A549 (cell line): ENCODE data around the gene ABCC2. TPM values are rescaled to one million over a fixed set of nuclear protein-coding genes. Genes with fewer than 3 reads are reported as not detected.

Source experiments
- ATAC-seq, 2 experiments: fragments of 200-7000 bp in 1 of 2; fragments of >200 bp in 1 of 2; cut with Nextera tagmentation in 1 of 2; cut with Tn5 transposase in 1 of 2; 3 replicates each; pipeline versions ENCODE4 v1.8.0 to v1.9.1; 2018 to 2020; ENCODE audit warnings: mild to moderate bottlenecking in 1 of 2, moderate library complexity in 1 of 2
- CTCF ChIA-PET: fragments of 300-600 bp; sonication (Branson Sonifier 250); formaldehyde crosslinking; extraction: SDS; loops from one replicate; lab custom pipeline; 2021; ENCODE audit warnings: antibody characterized with exemption, inconsistent platforms; lab: Yijun Ruan, JAX
- POLR2A ChIA-PET: fragments of 350-600 bp; formaldehyde crosslinking; extraction: SDS; loops from one replicate; lab custom pipeline; 2021; ENCODE audit warnings: antibody characterized with exemption, inconsistent platforms; lab: Yijun Ruan, JAX
- DNase-seq, 2 experiments: peaks; one replicate each; pipeline versions ENCODE4 v3.0.0 to v3.0.0-alpha.2; 2011 to 2016; ENCODE audit warnings: low read depth in 1 of 2, low spot score in 1 of 2
- FAIRE-seq: peaks from 2 replicates; lab custom pipeline; 2011; peaks lifted over from hg19 to GRCh38; lab: Jason Lieb, UNC
- H3K27ac ChIP-seq, 2 experiments: fragments of >200 bp; sonication (Bioruptor Twin); formaldehyde crosslinking; 3 replicates each; pipeline ENCODE4 v1.5.1; 2016 to 2017
- H3K4me1 ChIP-seq: fragments of >200 bp; sonication (Bioruptor Twin); formaldehyde crosslinking; 3 replicates; pipeline ENCODE4 v1.6.1; 2016
- H3K4me2 ChIP-seq: fragments of >200 bp; sonication (Bioruptor Twin); formaldehyde crosslinking; 3 replicates; pipeline ENCODE4 v1.6.1; 2016
- H3K4me3 ChIP-seq: fragments of >200 bp; sonication (Bioruptor Twin); formaldehyde crosslinking; 3 replicates; pipeline ENCODE4 v1.5.1; 2016
- H3K9me3 ChIP-seq: fragments of >200 bp; sonication (Bioruptor Twin); formaldehyde crosslinking; 3 replicates; pipeline ENCODE4 v1.6.1; 2016
- CHD2 ChIP-seq: fragments of 150-350 bp; IDR thresholded peaks from 2 replicates; pipeline ENCODE4 v1.6.1; 2014; ENCODE audit warnings: low read length; ENCODE audit not compliant: partially characterized antibody
- CHD4 ChIP-seq: fragments of 200-600 bp; sonication (generic); IDR thresholded peaks from 2 replicates; pipeline ENCODE4 v1.6.1; 2016; ENCODE audit warnings: antibody characterized with exemption, mild to moderate bottlenecking, borderline replicate concordance
- EP300 ChIP-seq, 2 experiments: fragments of >200 bp; sonication (Bioruptor Twin); formaldehyde crosslinking; IDR thresholded peaks; 2 replicates in 1 of 2; 3 replicates in 1 of 2; pipeline ENCODE4 v1.6.1; 2016 to 2017
- FOSL2 ChIP-seq, 2 experiments: fragments of 450-650 bp in 1 of 2; fragments of >200 bp in 1 of 2; sonication (Bioruptor Twin) in 1 of 2; formaldehyde crosslinking; IDR thresholded peaks; 2 replicates each; pipeline versions ENCODE4 v1.5.0 to v1.6.1; 2016 to 2020; ENCODE audit warnings: mild to moderate bottlenecking in 1 of 2, moderate library complexity in 1 of 2
- FOXS1 ChIP-seq: fragments of 250-450 bp; sonication (Bioruptor Pico); IDR thresholded peaks from 2 replicates; pipeline ENCODE4 v1.5.0; 2020; ENCODE audit warnings: mild to moderate bottlenecking, moderate library complexity
- HDAC2 ChIP-seq: fragments of 200-600 bp; sonication (generic); IDR thresholded peaks from 2 replicates; pipeline ENCODE4 v1.6.1; 2016
- HEYL ChIP-seq: fragments of 250-450 bp; sonication (Bioruptor Pico); IDR thresholded peaks from 2 replicates; pipeline ENCODE4 v1.8.0; 2021; ENCODE audit warnings: mild to moderate bottlenecking, moderate library complexity
- HOXB5 ChIP-seq: fragments of 250-450 bp; sonication (Bioruptor Pico); IDR thresholded peaks from 2 replicates; pipeline ENCODE4 v1.5.0; 2020; ENCODE audit warnings: mild to moderate bottlenecking, moderate library complexity
- KDM1A ChIP-seq: fragments of 200-600 bp; sonication (generic); IDR thresholded peaks from 2 replicates; pipeline ENCODE4 v1.6.1; 2016; ENCODE audit warnings: low read depth, mild to moderate bottlenecking
- MAFK ChIP-seq: fragments of 450-650 bp; IDR thresholded peaks from 2 replicates; pipeline ENCODE4 v1.6.1; 2014; ENCODE audit not compliant: partially characterized antibody
- MYC ChIP-seq: IDR thresholded peaks from 2 replicates; pipeline ENCODE4 v1.6.1; 2012; ENCODE audit warnings: mild to moderate bottlenecking, inconsistent platforms, low read length, improper control_type of control experiment, borderline replicate concordance
- NPAS2 ChIP-seq: fragments of 250-450 bp; sonication (Bioruptor Pico); IDR thresholded peaks from 2 replicates; pipeline ENCODE4 v1.8.0; 2022; ENCODE audit warnings: mild to moderate bottlenecking, moderate library complexity, borderline replicate concordance
- RARB ChIP-seq: fragments of 250-450 bp; sonication (Bioruptor Pico); IDR thresholded peaks from 2 replicates; pipeline ENCODE4 v1.8.0; 2021; ENCODE audit warnings: mild to moderate bottlenecking, moderate library complexity
- RFX5 ChIP-seq: fragments of 450-650 bp; IDR thresholded peaks from 2 replicates; pipeline ENCODE4 v1.7.1; 2014; ENCODE audit warnings: antibody characterized with exemption, mild to moderate bottlenecking, moderate library complexity
- RNF2 ChIP-seq: fragments of 200-600 bp; sonication (generic); IDR thresholded peaks from 2 replicates; pipeline ENCODE4 v1.6.1; 2016; ENCODE audit warnings: low read depth, mild to moderate bottlenecking, antibody characterized with exemption, moderate library complexity, borderline replicate concordance
- SREBF2 ChIP-seq: fragments of 450-650 bp; IDR thresholded peaks from 2 replicates; pipeline ENCODE4 v1.6.1; 2014; ENCODE audit warnings: mild to moderate bottlenecking, moderate library complexity
- ZC3H11A ChIP-seq: fragments of 450-650 bp; IDR thresholded peaks from 2 replicates; pipeline ENCODE4 v1.6.1; 2014; ENCODE audit warnings: antibody characterized with exemption, mild to moderate bottlenecking
- ZSCAN20 ChIP-seq: fragments of 250-450 bp; sonication (Bioruptor Pico); IDR thresholded peaks from 2 replicates; pipeline ENCODE4 v1.8.0; 2022; ENCODE audit warnings: mild to moderate bottlenecking, moderate library complexity
- WGBS: methylation state at CpG from one replicate; pipeline ENCODE4 v1.1.6; 2017; ENCODE audit errors: missing lambda C conversion rate; 5-methylcytosine and 5-hydroxymethylcytosine counted together
- polyA plus RNA-seq, 4 experiments: library from polyadenylated mRNA; depleted of rRNA in 3 of 4; stranded (reverse); fragments of >200 nt; fragmentation: RNase III in 1 of 4; extraction: RNeasy Plus Mini Kit Qiagen cat#74134 plus additional on column Dnase treatment in 1 of 4; gene quantifications; 2 replicates in 3 of 4; 3 replicates in 1 of 4; pipeline ENCODE4 v1.2.3, GENCODE V29; 2011 to 2017
- TF ChIP-seq, protein P1 (sequence below): fragments of >200 bp; sonication (Bioruptor Twin); formaldehyde crosslinking; IDR thresholded peaks from 3 replicates; pipeline ENCODE4 v1.6.1; 2016
- TF ChIP-seq, protein P2 (sequence below): fragments of 200-600 bp; sonication (generic); IDR thresholded peaks from 2 replicates; pipeline ENCODE4 v1.6.1; 2016; ENCODE audit warnings: antibody characterized with exemption, mild to moderate bottlenecking, moderate library complexity
- TF ChIP-seq, protein P3 (sequence below): fragments of >200 bp; sonication (Bioruptor Twin); formaldehyde crosslinking; IDR thresholded peaks from 3 replicates; pipeline ENCODE4 v1.5.1; 2016

Gene ABCC2
- polyA plus RNA-seq, 2 of the 4 experiments (the other 2 are of a cell fraction), result 192 to 369 TPM

DNA sequence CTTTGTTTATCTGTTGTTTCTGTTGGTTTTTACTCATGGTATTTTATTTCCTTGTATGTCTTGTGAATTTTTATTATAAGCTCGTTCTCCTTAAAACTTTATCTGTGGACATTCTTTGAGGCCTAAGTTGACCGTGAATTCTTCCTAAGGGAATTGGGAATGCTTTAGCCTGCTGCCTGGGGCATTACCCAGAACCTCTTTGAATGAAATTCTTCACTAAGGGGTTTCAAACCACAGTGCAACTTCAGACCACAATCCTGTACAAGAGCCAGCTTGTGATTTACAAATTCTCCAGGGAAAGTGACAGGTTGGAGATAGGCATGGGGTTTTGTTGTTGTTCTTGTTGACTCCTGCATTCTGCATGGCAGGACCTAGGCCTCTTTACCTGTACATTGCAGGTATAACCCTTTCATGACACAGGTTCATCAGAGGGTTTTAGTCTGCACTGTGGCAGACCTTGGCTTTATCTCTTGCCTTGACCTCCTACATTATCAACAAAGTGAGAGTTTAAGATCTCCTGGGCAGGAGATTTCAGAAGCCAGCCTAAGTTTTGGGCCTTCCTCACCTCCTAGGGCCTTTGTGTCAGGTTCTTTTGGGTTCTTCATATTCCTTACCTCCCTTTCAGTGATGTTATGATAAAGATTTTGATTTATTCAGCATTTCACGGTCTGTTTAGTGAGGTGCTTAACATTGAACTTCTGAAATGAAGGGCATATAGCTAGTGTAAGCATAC lies 70.2 kb downstream of the ABCC2 start:
- ChIA-PET CTCF (interaction anchor here (0.8 to 12.5 kb wide), 5 partner anchors 9 to 195 kb away, joined by 3 to 139 read pairs (median 6); partner anchors contain the start of gene DNMBP), POLR2A (no interaction called here)
- Histone ChIP-seq H3K4me1 (peaks cover 42% of the 10 kb centered on the region), H3K4me2 (no peak overlapping the region), H3K9me3 (no peaks in the 10 kb centered on the region), H3K27ac (no peak overlapping the region), H3K4me3 (no peak overlapping the region)
- FAIRE-seq, result no peak
- DNase-seq, result no peak
- no peak for ATAC-seq
- WGBS, result 57% methylated on average over 3 of the region's 3 CpGs
- TF ChIP-seq FOXS1 (CRISPR knock-in tag) (no peak), RARB (no peak), MYC (no peak), RNF2 (no peak), HOXB5 (CRISPR knock-in tag) (no peak), ZC3H11A (no peak), FOSL2 (IDR thresholded peaks at IDR 0.05) (no peak), FOSL2 (CRISPR knock-in tag; IDR thresholded peaks at IDR 0.05) (no peak), KDM1A (no peak), ZSCAN20 (CRISPR knock-in tag) (no peak), EP300 (IDR thresholded peaks at IDR 0.05) (no peak), RFX5 (no peak)
- TF ChIP-seq, protein P1, sequence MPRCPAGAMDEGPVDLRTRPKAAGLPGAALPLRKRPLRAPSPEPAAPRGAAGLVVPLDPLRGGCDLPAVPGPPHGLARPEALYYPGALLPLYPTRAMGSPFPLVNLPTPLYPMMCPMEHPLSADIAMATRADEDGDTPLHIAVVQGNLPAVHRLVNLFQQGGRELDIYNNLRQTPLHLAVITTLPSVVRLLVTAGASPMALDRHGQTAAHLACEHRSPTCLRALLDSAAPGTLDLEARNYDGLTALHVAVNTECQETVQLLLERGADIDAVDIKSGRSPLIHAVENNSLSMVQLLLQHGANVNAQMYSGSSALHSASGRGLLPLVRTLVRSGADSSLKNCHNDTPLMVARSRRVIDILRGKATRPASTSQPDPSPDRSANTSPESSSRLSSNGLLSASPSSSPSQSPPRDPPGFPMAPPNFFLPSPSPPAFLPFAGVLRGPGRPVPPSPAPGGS, result no peak
- TF ChIP-seq, protein P2, sequence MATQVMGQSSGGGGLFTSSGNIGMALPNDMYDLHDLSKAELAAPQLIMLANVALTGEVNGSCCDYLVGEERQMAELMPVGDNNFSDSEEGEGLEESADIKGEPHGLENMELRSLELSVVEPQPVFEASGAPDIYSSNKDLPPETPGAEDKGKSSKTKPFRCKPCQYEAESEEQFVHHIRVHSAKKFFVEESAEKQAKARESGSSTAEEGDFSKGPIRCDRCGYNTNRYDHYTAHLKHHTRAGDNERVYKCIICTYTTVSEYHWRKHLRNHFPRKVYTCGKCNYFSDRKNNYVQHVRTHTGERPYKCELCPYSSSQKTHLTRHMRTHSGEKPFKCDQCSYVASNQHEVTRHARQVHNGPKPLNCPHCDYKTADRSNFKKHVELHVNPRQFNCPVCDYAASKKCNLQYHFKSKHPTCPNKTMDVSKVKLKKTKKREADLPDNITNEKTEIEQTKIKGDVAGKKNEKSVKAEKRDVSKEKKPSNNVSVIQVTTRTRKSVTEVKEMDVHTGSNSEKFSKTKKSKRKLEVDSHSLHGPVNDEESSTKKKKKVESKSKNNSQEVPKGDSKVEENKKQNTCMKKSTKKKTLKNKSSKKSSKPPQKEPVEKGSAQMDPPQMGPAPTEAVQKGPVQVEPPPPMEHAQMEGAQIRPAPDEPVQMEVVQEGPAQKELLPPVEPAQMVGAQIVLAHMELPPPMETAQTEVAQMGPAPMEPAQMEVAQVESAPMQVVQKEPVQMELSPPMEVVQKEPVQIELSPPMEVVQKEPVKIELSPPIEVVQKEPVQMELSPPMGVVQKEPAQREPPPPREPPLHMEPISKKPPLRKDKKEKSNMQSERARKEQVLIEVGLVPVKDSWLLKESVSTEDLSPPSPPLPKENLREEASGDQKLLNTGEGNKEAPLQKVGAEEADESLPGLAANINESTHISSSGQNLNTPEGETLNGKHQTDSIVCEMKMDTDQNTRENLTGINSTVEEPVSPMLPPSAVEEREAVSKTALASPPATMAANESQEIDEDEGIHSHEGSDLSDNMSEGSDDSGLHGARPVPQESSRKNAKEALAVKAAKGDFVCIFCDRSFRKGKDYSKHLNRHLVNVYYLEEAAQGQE, result no peak
- TF ChIP-seq, protein P3, sequence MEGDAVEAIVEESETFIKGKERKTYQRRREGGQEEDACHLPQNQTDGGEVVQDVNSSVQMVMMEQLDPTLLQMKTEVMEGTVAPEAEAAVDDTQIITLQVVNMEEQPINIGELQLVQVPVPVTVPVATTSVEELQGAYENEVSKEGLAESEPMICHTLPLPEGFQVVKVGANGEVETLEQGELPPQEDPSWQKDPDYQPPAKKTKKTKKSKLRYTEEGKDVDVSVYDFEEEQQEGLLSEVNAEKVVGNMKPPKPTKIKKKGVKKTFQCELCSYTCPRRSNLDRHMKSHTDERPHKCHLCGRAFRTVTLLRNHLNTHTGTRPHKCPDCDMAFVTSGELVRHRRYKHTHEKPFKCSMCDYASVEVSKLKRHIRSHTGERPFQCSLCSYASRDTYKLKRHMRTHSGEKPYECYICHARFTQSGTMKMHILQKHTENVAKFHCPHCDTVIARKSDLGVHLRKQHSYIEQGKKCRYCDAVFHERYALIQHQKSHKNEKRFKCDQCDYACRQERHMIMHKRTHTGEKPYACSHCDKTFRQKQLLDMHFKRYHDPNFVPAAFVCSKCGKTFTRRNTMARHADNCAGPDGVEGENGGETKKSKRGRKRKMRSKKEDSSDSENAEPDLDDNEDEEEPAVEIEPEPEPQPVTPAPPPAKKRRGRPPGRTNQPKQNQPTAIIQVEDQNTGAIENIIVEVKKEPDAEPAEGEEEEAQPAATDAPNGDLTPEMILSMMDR, result no peak
- TF ChIP-seq, all 56 proteins: peak for 0

DNA sequence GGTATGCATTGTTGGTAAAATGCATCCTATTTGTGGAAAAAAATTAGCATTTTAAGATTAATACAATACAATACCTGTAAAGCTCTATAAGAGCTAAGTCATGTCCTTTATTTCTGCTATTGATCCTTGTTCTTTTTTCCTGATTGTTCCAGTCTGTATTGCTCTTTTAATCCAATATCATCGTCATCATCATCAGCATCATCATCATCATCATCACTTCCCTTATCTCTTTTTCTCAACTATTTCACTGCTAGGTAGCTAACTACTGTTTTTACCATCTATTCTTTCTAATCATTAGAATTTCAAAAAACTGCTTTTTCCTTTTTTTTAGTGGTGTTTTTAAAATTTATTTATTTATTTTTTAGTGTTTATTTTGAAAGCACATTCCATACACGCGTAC lies 71.2 kb downstream of the ABCC2 start:
- Histone ChIP-seq H3K4me1 (peaks cover 32% of the 10 kb centered on the region), H3K9me3 (no peaks in the 10 kb centered on the region), H3K27ac (no peak overlapping the region), H3K4me3 (no peak overlapping the region), H3K4me2 (no peak overlapping the region)
- CTCF ChIA-PET, result interaction anchor here (0.9 to 12.5 kb wide), 6 partner anchors 7 to 194 kb away, joined by 3 to 139 read pairs (median 11); partner anchors contain the start of gene DNMBP
- POLR2A ChIA-PET, result no interaction called here
- ATAC-seq (no peak), FAIRE-seq (no peak), DNase-seq (no peak)
- 88% methylated on average over 3 of the region's 3 CpGs for WGBS
- TF ChIP-seq HEYL (CRISPR knock-in tag), result no peak
- TF ChIP-seq NPAS2 (CRISPR knock-in tag), result no peak
- TF ChIP-seq CHD4, result no peak
- TF ChIP-seq SREBF2, result no peak
- TF ChIP-seq HDAC2, result no peak
- no peak for TF ChIP-seq CHD2
- TF ChIP-seq MAFK, result no peak
- TF ChIP-seq RARB, result no peak
